Activated CD8-positive, alpha-beta memory T cell treated with anti-CD3 and anti-CD28 coated beads, Interleukin-2, amount 50 U/mL, for 24 hours (primary cell): ENCODE measurements around the gene C1QTNF6.

Experiments
- DNase-seq: peaks from one replicate; pipeline ENCODE4 v3.0.0-alpha.2; 2020; ENCODE audit errors: extremely low read depth

Gene C1QTNF6

DNA sequence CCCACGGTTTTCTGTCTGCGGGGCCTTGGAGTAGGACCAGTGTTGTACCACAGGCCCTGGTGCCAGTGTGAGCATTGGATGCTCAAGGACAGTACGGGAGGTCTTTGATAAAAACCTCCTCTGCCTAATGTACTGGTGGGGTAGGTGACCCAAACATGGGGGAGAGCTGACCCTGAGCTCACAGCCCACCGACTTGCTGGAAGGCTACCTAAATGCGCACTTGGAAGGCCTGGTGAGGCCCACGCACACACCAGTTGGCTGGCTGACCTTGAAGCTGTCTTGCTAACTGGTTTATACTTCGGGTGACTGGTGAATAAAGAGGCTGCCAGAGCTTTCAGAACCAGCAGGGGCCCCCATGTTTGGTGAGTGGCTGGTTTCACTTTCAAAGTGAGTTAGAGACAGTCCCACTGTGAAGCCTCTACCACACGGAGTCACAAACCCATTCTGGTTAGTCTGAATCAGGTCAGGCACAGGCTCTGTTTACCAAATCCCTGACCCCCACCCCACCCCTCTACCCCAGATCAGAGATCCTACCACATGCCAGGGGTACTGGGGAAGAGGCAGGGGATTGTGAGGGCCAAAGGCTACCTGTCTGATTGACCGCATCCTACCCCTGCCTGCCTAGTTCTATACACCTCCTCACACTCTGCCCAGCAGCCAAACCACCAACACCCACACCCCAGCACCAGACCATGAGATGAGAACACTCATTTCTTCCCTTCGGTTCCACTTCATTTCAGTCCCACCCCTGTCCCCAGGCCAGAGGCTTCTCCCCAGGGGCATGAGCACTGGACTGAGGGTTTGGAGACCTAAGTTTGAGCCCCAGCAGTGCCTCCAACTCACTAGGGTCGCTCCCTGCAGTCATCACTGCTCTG, 25.6 kb downstream of the C1QTNF6 start:
- peak; percentile 72 for DNase-seq

DNA sequence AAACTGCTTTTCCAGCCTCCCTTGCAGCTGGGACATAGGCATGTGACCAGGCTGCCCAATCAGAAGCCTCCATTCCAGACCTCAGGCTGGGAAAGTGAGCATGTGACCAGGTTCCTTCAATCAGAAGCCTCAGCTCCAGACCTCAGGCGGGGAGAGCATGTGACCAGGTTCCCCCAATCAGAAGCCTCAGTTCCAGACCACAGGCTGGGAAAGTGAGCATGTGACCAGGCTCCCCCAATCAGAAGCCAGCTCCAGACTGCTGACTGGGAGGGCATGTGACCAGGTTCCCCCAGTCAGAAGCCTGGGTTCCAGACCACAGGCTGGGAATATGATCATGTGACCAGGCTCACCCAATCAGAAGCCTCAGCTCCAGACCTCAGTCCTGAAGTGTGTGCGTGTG, 26.6 kb downstream of the C1QTNF6 start:
- no peak for DNase-seq

GRCh38 chr22:37160027-37160426, 28.0 kb downstream of the C1QTNF6 start:
- DNase-seq = no peak

DNA sequence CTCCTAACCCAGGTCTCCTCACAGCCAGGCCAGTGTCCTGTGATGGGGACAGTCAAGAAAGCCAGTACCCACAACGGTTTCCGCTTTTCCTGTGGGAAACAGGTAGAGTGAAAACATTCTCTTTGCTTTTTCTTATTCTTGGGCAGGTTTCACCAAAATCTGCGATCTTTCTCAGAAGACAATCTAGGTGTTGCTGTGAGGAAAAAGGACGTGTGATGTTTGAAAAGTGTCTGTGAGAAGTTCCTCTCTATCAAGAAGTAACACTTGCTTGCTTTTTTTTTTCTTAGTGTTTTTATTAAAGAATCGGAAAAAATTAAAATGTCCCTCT, 29.1 kb downstream of the C1QTNF6 start:
- DNase-seq = no peak

- DNase-seq = no peak
Observed at GRCh38 chr22:37157516-37158285, 30.3 kb downstream of the C1QTNF6 start.

- DNase-seq = no peak
Observed at GRCh38 chr22:37156686-37157435, 31.2 kb downstream of the C1QTNF6 start.

- no peak for DNase-seq
Observed at GRCh38 chr22:37155971-37156370, 32.1 kb downstream of the C1QTNF6 start.

DNA sequence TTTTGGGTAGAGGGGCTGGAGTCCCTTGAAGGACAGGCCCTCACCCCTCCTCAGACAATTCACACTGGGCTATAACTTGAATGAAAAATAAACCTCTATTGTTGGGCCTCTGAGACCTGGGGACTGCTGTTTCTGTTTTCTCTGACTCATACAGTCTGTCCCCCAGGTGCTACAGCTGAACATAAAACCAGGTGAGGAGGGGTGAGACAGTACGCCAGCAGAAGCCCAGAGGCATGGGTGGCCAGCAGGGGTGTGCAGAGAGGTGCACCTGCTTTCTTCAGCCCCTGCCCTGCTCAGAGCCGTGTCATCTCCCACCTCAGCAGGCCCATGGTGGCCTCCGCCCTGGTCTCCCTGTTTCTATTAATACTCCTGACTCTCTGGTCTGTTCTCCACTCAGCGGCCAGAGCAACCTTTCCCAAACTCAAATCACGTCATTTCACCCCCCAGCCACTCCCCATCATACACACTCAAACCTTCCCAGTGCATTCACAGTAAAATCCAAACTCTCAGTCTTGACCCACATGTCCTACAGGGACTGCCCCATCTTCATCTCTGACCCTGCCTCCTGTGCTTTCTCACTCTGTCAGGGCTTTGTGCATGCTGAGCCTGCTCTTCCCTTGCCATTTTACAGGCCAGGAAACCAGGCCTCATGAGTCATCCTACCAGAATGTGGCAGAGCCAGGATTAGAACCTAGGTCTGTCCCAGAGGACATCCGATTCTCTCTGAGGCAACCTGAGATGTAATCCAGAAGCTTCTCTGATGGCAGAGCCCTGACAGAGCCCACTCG, 32.9 kb downstream of the C1QTNF6 start:
- DNase-seq = no peak

DNA sequence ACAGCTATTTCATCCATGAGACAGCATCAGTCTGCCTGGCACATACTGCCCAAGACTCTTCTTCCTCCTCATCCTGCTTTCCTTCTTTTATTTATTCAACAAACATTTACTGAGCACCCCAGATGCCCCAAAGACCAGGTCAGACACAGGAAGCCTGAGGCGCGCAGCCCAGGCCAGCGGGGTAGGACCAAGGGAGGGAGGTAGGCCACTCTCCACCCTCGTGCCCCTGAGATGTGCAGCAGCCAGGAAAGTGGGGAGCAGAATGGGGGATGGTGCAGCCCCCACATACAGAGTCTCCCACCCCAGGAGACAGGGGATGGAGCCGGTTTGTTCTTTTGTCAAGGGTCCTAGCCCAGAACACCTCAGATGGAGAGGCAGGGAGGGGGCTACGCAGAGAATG, 34.1 kb downstream of the C1QTNF6 start:
- no peak for DNase-seq

DNA sequence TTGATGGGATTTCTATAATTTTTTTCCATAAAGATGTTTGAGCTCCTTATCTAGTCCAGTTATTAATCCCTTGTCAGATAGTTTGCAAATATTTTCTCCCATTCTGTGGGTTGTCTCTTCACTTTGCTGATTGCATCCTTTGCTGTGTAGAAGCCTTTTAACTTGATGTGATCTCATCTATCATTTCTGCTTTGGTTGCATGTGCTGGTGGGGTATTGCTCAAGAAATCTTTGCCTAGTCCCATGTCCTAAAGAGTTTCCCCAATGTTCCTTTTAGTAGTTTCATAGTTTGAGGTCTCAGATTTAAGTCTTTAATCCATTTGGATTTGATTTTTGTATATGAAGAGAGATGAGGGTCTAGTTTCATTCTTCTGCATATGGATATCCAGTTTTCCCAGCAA, 36.6 kb downstream of the C1QTNF6 start:
- DNase-seq = no peak

DNA sequence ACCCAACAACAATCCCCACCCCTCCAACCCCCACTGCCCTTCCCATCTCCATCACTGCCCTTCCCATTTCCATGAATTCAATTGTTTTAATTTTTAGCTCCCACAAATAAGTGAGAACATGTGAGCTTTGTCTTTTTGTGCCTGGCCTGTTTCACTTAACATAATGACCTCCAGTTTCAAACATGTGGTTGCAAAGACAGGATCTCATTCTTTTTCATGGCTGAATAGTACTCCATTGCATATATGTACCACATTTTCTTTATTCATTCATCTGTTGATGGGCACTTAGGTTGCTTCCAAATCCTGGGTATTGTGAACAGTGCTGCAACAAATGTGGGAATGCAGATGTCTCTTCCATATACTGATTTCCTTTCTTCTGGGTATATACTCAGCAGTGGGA, 37.3 kb downstream of the C1QTNF6 start:
- no peak for DNase-seq

GRCh38 chr22:37148742-37149665, 39.0 kb downstream of the C1QTNF6 start:
- DNase-seq = no peak

- no peak for DNase-seq
Observed at GRCh38 chr22:37148031-37148651, 39.9 kb downstream of the C1QTNF6 start.

DNA sequence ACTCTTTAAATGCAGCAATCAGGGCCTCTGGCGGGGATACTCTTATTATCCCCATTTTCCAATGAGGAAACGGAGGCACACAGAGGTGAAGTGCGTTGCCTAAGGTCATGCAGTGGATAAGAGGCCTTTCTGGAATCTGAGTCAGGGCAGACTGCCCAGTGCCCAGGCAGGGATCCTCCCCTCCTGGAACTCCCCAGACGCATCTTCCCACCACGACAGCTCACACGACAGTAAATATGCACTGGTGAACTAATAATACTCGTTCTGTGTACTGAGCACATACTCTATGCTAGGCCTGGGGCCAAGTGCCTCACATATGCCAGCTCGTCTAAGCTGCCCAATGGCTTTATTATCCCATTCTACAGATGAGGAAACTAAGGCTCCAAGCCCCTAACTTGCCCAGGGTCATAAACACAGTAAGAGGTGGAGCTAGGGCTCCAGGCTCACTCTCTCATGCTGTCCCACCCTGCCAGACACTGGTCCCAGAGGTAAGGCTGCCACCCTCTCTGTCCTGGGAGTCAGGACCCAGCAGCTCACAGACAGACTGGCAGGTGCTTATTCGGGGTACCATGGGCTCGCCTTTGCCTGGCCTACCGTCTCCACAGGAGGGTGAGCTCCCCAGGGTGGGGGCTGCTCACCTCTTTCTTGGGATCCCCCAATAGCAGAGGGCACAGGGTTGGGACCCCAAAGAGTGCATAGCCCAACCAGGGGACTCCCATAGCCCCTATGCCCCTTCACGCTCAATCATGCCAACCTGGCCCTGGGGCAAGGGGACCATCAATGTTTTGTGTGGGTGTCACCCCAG, 40.7 kb downstream of the C1QTNF6 start:
- no peak for DNase-seq

GRCh38 chr22:37146507-37147180, 41.4 kb downstream of the C1QTNF6 start:
- DNase-seq = no peak

GRCh38 chr22:37146051-37146385, 42.0 kb downstream of the C1QTNF6 start:
- DNase-seq = no peak

- no peak for DNase-seq
Observed at GRCh38 chr22:37145180-37146050, 42.6 kb downstream of the C1QTNF6 start.

GRCh38 chr22:37144180-37144554, 43.9 kb downstream of the C1QTNF6 start:
- no peak for DNase-seq
